MCF 10A (cell line): Measurements from ENCODE around the gene C9orf50. TPM values are rescaled to one million over a fixed set of nuclear protein-coding genes. Genes with fewer than 3 reads are reported as not detected.

Experiments
- BruUV-seq: library from RNA; stranded (reverse); fragments of 400-500 nt; replicated peaks from 2 replicates; lab custom pipeline; 2021; lab: Mats Ljungman, UMichigan
- CTCF ChIA-PET: fragments of 300-600 bp; sonication (Branson Sonifier 250); formaldehyde crosslinking; extraction: SDS; loops from one replicate; lab custom pipeline; 2021; ENCODE audit warnings: antibody characterized with exemption, inconsistent platforms; lab: Yijun Ruan, JAX
- POLR2A ChIA-PET: fragments of 300-600, 350-650 bp; sonication (Branson Sonifier 250); formaldehyde crosslinking; extraction: SDS; loops from one replicate; lab custom pipeline; 2020; ENCODE audit warnings: antibody characterized with exemption, inconsistent platforms; lab: Yijun Ruan, JAX
- DNase-seq: peaks from one replicate; pipeline ENCODE4 v3.0.0-alpha.2; 2018; ENCODE audit not compliant: unreplicated experiment
- H3K27ac Mint-ChIP-seq: one replicate; pipeline ENCODE4 v1.8.0; 2022; ENCODE audit warnings: mild to moderate bottlenecking, low read depth, mixed read lengths; ENCODE audit not compliant: unreplicated experiment
- H3K27me3 Mint-ChIP-seq: one replicate; pipeline ENCODE4 v1.8.0; 2022; ENCODE audit warnings: mixed read lengths; ENCODE audit not compliant: insufficient read depth, unreplicated experiment
- H3K36me3 Mint-ChIP-seq: one replicate; pipeline ENCODE4 v1.8.0; 2022; ENCODE audit warnings: mild to moderate bottlenecking, moderate library complexity, mixed read lengths; ENCODE audit not compliant: insufficient read depth, unreplicated experiment
- H3K4me1 Mint-ChIP-seq: one replicate; pipeline ENCODE4 v1.8.0; 2022; ENCODE audit warnings: mixed read lengths; ENCODE audit not compliant: insufficient read depth, unreplicated experiment
- H3K4me3 Mint-ChIP-seq: one replicate; pipeline ENCODE4 v1.8.0; 2022; ENCODE audit warnings: mild to moderate bottlenecking, moderate library complexity, mixed read lengths; ENCODE audit not compliant: unreplicated experiment
- H3K9me3 Mint-ChIP-seq: one replicate; pipeline ENCODE4 v1.8.0; 2022; ENCODE audit warnings: mixed read lengths; ENCODE audit not compliant: unreplicated experiment
- CTCF ChIP-seq: fragments of 200-600 bp; IDR thresholded peaks from one replicate; pipeline ENCODE4 v1.8.0; 2022; ENCODE audit warnings: antibody characterized with exemption, mild to moderate bottlenecking; ENCODE audit not compliant: unreplicated experiment
- intact Hi-C: fragments of 100-400 bp; cut with micrococcal nuclease; formaldehyde crosslinking; loops from 2 replicates; pipeline ENCODE4 v1.14.1; 2022
- total RNA-seq: library from RNA; stranded (reverse); gene quantifications from 2 replicates; pipeline ENCODE4 v1.2.3, GENCODE V29; 2022

C9orf50 gene
- total RNA-seq, 1 experiment from 2014 or later, result not detected

- H3K4me1 Mint-ChIP-seq, result no peaks in the 10 kb centered on the region
- BruUV-seq, result no TSS peak
- no peaks in the 10 kb centered on the region for H3K36me3 Mint-ChIP-seq
- TF ChIP-seq CTCF, result no peak
- no peak for DNase-seq
- intact Hi-C loops, result no loop called here
- ChIA-PET POLR2A (no interaction called here), CTCF (no interaction called here)
- no peaks in the 10 kb centered on the region for H3K27me3 Mint-ChIP-seq
- H3K4me3 Mint-ChIP-seq, result no peak overlapping the region
- no peak overlapping the region for H3K27ac Mint-ChIP-seq
- no peaks in the 10 kb centered on the region for H3K9me3 Mint-ChIP-seq
These were observed 58.4 kb downstream of the C9orf50 start for GRCh38 chr9:129562514-129562913.

Other genes starting within 250 kb of the C9orf50 start
- 32.9 and 49.2 TPM in 2 replicates for gene NTMT1, start 5.1 kb upstream of the C9orf50 start, total RNA-seq
- 14.4 TPM in 2 replicates for gene ASB6, start 21.1 kb upstream of the C9orf50 start, total RNA-seq
- gene PRRX2, start 44.5 kb upstream of the C9orf50 start, total RNA-seq, result not detected in 2 replicates
- 74.0 and 96.6 TPM in 2 replicates for gene PTGES, start 131.9 kb upstream of the C9orf50 start, total RNA-seq
- gene TOR1B, start 182.1 kb upstream of the C9orf50 start, total RNA-seq, result 14.7 and 14.8 TPM in 2 replicates
- 33.6 and 40.4 TPM in 2 replicates for gene TOR1A, start 203.0 kb upstream of the C9orf50 start, total RNA-seq
- gene C9orf78, start 214.2 kb upstream of the C9orf50 start, total RNA-seq, result 27.6 and 30.0 TPM in 2 replicates
- gene USP20, start 214.4 kb upstream of the C9orf50 start, total RNA-seq, result 14.7 and 17.1 TPM in 2 replicates